Parathyroid adenoma (tissue), 2 donors: ENCODE results near the gene EBF3.

Experiments
- H2AFZ ChIP-seq: fragments of 300-600 bp; sonication (generic); one replicate; pipeline ENCODE4 v1.7.0; 2017; ENCODE audit warnings: antibody characterized with exemption, mild to moderate bottlenecking
- H3K27ac ChIP-seq: fragments of 300-600 bp; sonication (generic); one replicate; pipeline ENCODE4 v1.7.0; 2017
- H3K27me3 ChIP-seq: fragments of 300-600 bp; sonication (generic); one replicate; pipeline ENCODE4 v1.7.0; 2017; ENCODE audit warnings: low read length; ENCODE audit not compliant: control insufficient read depth, insufficient read depth
- H3K36me3 ChIP-seq: fragments of 300-600 bp; sonication (generic); one replicate; pipeline ENCODE4 v1.7.0; 2017; ENCODE audit warnings: low read length; ENCODE audit not compliant: control insufficient read depth, insufficient read depth
- H3K4me1 ChIP-seq: fragments of 300-600 bp; sonication (generic); one replicate; pipeline ENCODE4 v1.7.0; 2017; ENCODE audit warnings: control low read depth
- H3K4me2 ChIP-seq: fragments of 300-600 bp; sonication (generic); one replicate; pipeline ENCODE4 v1.7.0; 2017; ENCODE audit warnings: low read length
- H3K4me3 ChIP-seq: fragments of 300-600 bp; sonication (generic); one replicate; pipeline ENCODE4 v1.7.0; 2017; ENCODE audit warnings: low read depth, low read length
- H3K79me2 ChIP-seq: fragments of 300-600 bp; sonication (generic); one replicate; pipeline ENCODE4 v1.7.0; 2017; ENCODE audit warnings: control low read depth
- H3K9ac ChIP-seq: fragments of 300-600 bp; sonication (generic); one replicate; pipeline ENCODE4 v1.7.0; 2017; ENCODE audit warnings: mild to moderate bottlenecking
- H3K9me3 ChIP-seq: fragments of 300-600 bp; sonication (generic); one replicate; pipeline ENCODE4 v1.7.0; 2017; ENCODE audit warnings: low read length; ENCODE audit not compliant: control insufficient read depth
- TF ChIP-seq, protein P1 (sequence below): fragments of 300-600 bp; sonication (generic); IDR thresholded peaks from one replicate; pipeline ENCODE4 v1.7.0; 2017; ENCODE audit warnings: antibody characterized with exemption, mild to moderate bottlenecking
- donor health status: primary hyperparathyroidism.

The EBF3 gene

DNA sequence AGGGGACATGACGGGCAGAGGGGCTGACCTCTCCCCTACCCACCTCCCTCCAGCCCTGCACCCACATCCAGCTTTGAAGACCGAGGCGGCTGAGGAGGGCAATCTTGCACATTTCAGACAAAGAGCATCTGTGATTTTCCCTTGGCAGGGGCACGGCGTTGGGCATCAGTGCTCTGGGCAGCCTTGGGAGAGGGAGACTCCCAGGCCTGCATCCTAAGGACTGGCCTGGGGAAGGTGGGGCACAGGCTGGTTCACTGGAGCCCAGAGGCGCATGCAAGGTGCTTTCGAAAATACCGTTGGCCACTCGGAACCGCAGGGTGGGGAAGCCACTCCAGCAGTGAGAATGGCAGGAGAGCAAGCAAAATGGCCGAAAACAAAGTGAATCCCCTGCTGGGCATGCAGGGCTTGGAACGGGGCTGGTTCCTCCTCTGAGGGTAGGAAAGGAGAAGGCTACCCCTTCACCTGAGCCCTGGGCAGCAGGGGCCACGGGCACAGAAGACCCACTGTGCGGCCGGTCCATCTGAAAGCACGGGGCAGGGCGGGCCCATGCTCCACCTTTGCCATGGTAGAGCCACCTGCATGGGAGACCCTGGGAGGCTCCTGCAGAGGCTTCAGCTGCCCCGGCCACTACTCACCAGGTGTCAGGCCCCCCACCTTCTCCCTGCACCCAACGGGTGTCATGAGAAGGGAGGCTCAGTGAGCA lies 49.8 kb downstream of the EBF3 start:
- no peaks in the 10 kb centered on the region for H3K27me3 ChIP-seq
- no peak overlapping the region for H2AFZ ChIP-seq
- no peaks in the 10 kb centered on the region for H3K79me2 ChIP-seq
- H3K27ac ChIP-seq, result no peak overlapping the region
- no peaks in the 10 kb centered on the region for H3K36me3 ChIP-seq
- H3K4me3 ChIP-seq, result no peak overlapping the region
- TF ChIP-seq, protein P1, sequence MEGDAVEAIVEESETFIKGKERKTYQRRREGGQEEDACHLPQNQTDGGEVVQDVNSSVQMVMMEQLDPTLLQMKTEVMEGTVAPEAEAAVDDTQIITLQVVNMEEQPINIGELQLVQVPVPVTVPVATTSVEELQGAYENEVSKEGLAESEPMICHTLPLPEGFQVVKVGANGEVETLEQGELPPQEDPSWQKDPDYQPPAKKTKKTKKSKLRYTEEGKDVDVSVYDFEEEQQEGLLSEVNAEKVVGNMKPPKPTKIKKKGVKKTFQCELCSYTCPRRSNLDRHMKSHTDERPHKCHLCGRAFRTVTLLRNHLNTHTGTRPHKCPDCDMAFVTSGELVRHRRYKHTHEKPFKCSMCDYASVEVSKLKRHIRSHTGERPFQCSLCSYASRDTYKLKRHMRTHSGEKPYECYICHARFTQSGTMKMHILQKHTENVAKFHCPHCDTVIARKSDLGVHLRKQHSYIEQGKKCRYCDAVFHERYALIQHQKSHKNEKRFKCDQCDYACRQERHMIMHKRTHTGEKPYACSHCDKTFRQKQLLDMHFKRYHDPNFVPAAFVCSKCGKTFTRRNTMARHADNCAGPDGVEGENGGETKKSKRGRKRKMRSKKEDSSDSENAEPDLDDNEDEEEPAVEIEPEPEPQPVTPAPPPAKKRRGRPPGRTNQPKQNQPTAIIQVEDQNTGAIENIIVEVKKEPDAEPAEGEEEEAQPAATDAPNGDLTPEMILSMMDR, result no peak
- H3K9me3 ChIP-seq, result no peaks in the 10 kb centered on the region
- no peak overlapping the region for H3K4me2 ChIP-seq
- H3K9ac ChIP-seq, result no peak overlapping the region
- no peaks in the 10 kb centered on the region for H3K4me1 ChIP-seq

DNA sequence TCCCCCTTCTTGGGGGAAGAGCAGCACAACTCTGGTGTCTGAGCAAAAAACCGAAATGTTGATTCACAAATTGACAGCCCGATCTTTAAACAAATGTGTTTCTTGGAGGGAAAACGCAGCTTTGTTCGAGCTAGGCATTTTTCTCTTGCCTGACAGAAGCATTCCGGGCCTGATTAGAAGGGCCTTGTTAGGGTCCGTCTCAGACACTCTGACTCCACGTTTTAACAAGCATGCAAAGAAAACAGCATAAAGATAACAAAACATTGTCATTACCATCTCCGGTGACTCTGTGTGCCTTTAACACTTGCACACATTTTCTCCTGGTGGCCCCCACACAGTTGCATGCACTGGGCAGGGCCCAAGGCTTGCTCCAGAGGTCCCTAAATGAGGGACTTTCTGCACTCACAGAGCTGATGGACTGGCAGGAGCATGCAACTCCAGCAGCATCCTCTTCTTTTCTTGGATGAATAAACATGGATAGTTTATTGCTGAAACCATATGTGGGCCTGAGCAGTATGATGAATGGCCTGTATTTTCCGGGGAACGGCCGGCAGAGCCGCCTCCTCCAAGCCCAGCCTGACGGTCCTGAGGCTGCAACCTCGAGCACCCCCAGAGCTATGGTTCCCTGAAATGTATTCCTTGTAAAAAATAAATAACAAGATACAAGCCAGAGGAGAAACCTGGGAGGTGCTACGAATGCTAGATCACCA lies 50.9 kb downstream of the EBF3 start:
- H3K27ac ChIP-seq, result no peak overlapping the region
- no peaks in the 10 kb centered on the region for H3K9me3 ChIP-seq
- H3K4me1 ChIP-seq, result no peaks in the 10 kb centered on the region
- no peak overlapping the region for H2AFZ ChIP-seq
- H3K4me3 ChIP-seq, result no peak overlapping the region
- no peak overlapping the region for H3K4me2 ChIP-seq
- H3K36me3 ChIP-seq, result no peaks in the 10 kb centered on the region
- no peaks in the 10 kb centered on the region for H3K27me3 ChIP-seq
- TF ChIP-seq, protein P1, result no peak
- no peaks in the 10 kb centered on the region for H3K79me2 ChIP-seq
- H3K9ac ChIP-seq, result no peak overlapping the region

DNA sequence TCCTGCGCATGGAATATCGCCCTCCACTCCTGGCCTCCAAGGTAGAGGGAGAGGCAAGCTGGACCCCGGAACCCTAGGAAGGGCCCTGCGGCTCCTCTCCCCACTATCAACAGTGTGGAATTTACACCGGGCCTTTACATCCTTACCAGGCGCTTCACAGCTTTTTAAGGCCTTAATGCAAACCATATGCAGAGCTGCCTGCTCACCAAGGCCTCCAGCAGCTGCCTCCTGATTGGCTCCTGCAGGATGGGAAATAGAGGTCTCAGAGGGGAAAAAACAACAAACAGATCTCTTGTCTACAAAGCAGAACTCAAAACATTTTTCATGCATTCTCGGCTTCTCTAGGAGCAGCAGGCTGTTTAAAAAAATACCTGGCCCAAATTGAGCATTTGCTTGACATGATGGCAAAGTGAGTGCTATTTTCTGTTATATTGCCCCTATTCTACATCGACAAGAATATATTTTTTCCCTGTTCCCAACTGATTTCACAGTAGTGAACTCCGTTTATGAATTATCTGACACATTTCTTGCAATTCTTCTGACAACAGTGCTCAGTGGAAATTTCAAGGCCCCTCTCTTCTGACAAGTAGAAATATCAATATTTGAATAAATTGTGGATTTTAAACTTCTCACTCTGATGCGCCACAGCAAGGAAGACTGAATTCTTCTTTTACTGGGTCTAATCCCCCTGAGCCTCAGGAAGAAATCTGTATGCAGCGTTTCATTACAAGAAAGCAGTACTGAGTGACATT lies 51.7 kb downstream of the EBF3 start:
- no peaks in the 10 kb centered on the region for H3K4me1 ChIP-seq
- no peaks in the 10 kb centered on the region for H3K27me3 ChIP-seq

DNA sequence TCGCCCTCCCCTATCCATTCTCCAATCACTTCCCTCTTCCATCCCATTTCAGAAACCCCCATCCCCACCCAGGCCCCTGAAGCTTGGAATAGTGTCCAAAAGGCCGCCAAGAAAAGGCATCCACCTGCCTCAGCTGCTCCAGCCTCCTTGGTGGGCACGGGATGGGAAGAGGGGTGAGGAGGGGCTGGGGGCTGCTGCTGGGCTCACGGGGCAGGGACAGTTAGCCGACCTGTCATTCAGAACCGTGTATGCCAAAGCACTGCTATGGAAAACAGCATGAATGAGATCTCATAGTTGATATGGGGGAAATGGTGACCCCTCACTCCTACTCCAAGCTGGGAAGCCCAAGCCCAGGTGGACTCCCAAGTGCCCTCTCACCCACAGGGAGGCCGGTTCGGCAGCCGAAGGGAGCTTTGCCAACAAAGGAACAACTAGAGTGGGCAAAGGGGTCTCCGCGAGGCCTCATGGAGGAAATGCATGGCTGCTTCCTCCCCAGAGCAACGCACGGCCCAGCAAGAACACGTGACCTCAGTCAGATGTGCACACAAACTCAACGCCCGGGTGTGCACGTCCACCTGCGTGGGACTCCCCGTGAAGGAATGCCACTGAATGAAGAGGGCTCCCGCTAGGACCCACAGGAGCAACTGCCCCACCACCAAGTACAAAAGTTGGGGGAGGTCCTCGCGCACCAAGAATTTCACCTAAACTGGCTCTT lies 52.5 kb downstream of the EBF3 start:
- Histone ChIP-seq H3K36me3 (no peaks in the 10 kb centered on the region), H2AFZ (no peak overlapping the region), H3K4me1 (no peaks in the 10 kb centered on the region), H3K4me2 (no peak overlapping the region), H3K79me2 (no peaks in the 10 kb centered on the region), H3K9ac (no peak overlapping the region), H3K27ac (no peak overlapping the region), H3K27me3 (no peaks in the 10 kb centered on the region), H3K4me3 (no peak overlapping the region), H3K9me3 (no peaks in the 10 kb centered on the region)
- TF ChIP-seq, protein P1, result no peak

More for the DNA sequence above, 51.7 kb downstream of the EBF3 start:
- H3K4me3 ChIP-seq, result no peak overlapping the region
- H3K27ac ChIP-seq, result no peak overlapping the region
- no peaks in the 10 kb centered on the region for H3K36me3 ChIP-seq
- no peaks in the 10 kb centered on the region for H3K79me2 ChIP-seq
- TF ChIP-seq, protein P1, result no peak
- no peak overlapping the region for H3K4me2 ChIP-seq
- no peak overlapping the region for H3K9ac ChIP-seq
- no peaks in the 10 kb centered on the region for H3K9me3 ChIP-seq
- H2AFZ ChIP-seq, result no peak overlapping the region
